Activated CD8-positive, alpha-beta T cell treated with anti-CD3 and anti-CD28 coated beads for 36 hours (primary cell): ENCODE results near the gene DCHS2. TPM values are rescaled to one million over a fixed set of nuclear protein-coding genes. Genes with fewer than 3 reads are reported as not detected.

Source experiments
- ATAC-seq: fragments of 200-7000 bp; cut with Tn5 transposase; one replicate; pipeline ENCODE4 v1.10.0; 2021; ENCODE audit warnings: mild to moderate bottlenecking, moderate library complexity
- CTCF ChIA-PET: fragments of 350-600 bp; sonication (Branson Sonifier 250); formaldehyde crosslinking; loops from one replicate; lab custom pipeline; 2021; ENCODE audit warnings: antibody characterized with exemption; lab: Charles Lee
- POLR2A ChIA-PET: fragments of 350-600 bp; sonication (Branson Sonifier 250); formaldehyde crosslinking; loops from one replicate; lab custom pipeline; 2021; ENCODE audit warnings: antibody characterized with exemption; lab: Charles Lee
- DNase-seq: peaks from one replicate; pipeline ENCODE4 v3.0.0-alpha.2; 2020
- H3K27ac Mint-ChIP-seq: one replicate; pipeline ENCODE4 v1.8.0; 2021; ENCODE audit warnings: mild to moderate bottlenecking, mixed read lengths
- H3K27me3 Mint-ChIP-seq: one replicate; pipeline ENCODE4 v1.8.0; 2021; ENCODE audit warnings: mixed read lengths
- H3K36me3 Mint-ChIP-seq: one replicate; pipeline ENCODE4 v1.8.0; 2021; ENCODE audit warnings: low read depth, mixed read lengths
- H3K4me1 Mint-ChIP-seq: one replicate; pipeline ENCODE4 v1.8.0; 2021; ENCODE audit warnings: low read depth, mixed read lengths
- H3K4me3 Mint-ChIP-seq: one replicate; pipeline ENCODE4 v1.8.0; 2021; ENCODE audit warnings: mild to moderate bottlenecking, moderate library complexity, mixed read lengths
- H3K9me3 Mint-ChIP-seq: one replicate; pipeline ENCODE4 v1.8.0; 2021; ENCODE audit warnings: mixed read lengths
- intact Hi-C: fragments of 100-400 bp; cut with micrococcal nuclease; formaldehyde crosslinking; loops from one replicate; pipeline ENCODE4 v1.10.0; 2022
- total RNA-seq, 2 experiments: library from RNA; stranded (reverse); gene quantifications; one replicate each; pipeline ENCODE4 v1.2.3, GENCODE V29; 2021
- TF ChIP-seq, protein P1 (sequence below): fragments of 200-600 bp; IDR thresholded peaks from one replicate; pipeline ENCODE4 v1.8.0; 2022; ENCODE audit warnings: antibody characterized with exemption, mild to moderate bottlenecking

The DCHS2 gene
- total RNA-seq, 2 experiments from 2014 or later: not detected

DNA sequence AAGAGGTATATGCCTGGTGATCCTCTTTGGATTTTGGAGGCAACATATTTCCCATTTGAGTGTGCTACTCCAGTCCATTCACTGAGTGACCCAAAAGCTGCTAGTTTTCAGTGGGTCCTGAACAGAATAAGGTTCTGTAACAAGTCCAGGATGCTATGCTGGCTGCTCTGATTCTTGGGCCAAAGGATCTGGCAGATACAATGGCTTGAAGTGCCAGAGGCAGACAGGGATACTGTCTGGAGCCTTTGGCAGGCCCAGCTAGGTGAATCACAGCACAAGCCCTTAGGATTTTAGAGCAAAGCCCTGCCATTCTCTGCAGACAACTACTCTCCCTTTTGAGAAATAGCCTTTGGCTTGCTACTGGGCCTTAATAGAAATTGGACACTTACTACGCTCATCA lies 40.6 kb downstream of the DCHS2 start:
- TF ChIP-seq, protein P1, sequence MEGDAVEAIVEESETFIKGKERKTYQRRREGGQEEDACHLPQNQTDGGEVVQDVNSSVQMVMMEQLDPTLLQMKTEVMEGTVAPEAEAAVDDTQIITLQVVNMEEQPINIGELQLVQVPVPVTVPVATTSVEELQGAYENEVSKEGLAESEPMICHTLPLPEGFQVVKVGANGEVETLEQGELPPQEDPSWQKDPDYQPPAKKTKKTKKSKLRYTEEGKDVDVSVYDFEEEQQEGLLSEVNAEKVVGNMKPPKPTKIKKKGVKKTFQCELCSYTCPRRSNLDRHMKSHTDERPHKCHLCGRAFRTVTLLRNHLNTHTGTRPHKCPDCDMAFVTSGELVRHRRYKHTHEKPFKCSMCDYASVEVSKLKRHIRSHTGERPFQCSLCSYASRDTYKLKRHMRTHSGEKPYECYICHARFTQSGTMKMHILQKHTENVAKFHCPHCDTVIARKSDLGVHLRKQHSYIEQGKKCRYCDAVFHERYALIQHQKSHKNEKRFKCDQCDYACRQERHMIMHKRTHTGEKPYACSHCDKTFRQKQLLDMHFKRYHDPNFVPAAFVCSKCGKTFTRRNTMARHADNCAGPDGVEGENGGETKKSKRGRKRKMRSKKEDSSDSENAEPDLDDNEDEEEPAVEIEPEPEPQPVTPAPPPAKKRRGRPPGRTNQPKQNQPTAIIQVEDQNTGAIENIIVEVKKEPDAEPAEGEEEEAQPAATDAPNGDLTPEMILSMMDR: no peak
- H3K9me3 Mint-ChIP-seq: no peaks in the 10 kb centered on the region
- no peaks in the 10 kb centered on the region for H3K36me3 Mint-ChIP-seq
- POLR2A ChIA-PET: no interaction called here
- H3K4me3 Mint-ChIP-seq: no peak overlapping the region
- peaks cover 4% of the 10 kb centered on the region for H3K27me3 Mint-ChIP-seq
- intact Hi-C loops: no loop called here
- no peaks in the 10 kb centered on the region for H3K4me1 Mint-ChIP-seq
- no peak for ATAC-seq
- DNase-seq: no peak
- no peak overlapping the region for H3K27ac Mint-ChIP-seq
- CTCF ChIA-PET: no interaction called here

DNA sequence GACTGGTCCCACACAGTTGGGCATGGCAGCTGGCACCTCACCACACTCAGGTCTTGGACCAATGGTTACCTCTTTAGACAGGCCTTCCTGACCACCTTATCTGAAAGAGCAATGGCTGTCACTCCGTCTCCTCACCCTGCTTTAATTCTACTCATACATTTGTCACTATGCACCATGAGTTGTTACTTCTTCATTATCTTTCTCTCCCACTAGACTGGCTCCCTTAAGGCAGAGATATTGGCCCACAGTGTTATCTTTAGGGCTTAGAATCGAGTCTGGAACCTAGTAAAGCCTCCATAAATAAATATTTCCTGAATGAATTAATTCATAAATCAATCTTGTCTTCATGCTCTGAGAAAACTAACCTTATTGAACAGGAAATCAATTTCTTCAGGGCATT lies 46.6 kb downstream of the DCHS2 start:
- Mint-ChIP-seq H3K9me3 (no peaks in the 10 kb centered on the region), H3K4me3 (no peak overlapping the region), H3K27me3 (peaks cover 5% of the 10 kb centered on the region), H3K4me1 (no peaks in the 10 kb centered on the region), H3K36me3 (no peaks in the 10 kb centered on the region), H3K27ac (no peak overlapping the region)
- ATAC-seq (no peak), DNase-seq (no peak)
- CTCF ChIA-PET: no interaction called here
- POLR2A ChIA-PET: interaction anchor here (0.5 kb wide), 1 partner anchor 840 kb away, joined by 3 read pairs; no protein-coding TSS in a partner anchor
- intact Hi-C loops: no loop called here
- TF ChIP-seq, protein P1: no peak

DNA sequence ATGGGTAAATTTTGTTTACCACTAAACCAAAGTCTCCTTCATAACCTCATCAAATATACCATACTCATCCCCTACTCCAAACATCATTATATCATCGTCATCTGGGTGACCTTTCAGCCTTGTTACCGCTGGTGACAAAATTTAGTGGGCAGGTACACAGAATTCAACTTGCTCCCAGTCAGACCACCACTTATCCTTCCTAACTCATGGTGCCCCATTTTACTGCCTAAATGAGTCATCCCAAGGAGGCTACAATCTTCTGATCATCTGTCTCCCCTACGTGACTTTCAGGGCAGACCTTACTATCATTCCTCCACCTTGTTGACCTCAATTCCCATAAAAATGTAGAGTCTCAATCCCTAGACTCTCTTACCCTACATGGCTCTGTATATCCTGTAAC lies 49.6 kb downstream of the DCHS2 start:
- no peak overlapping the region for H3K4me3 Mint-ChIP-seq
- intact Hi-C loops: no loop called here
- TF ChIP-seq, protein P1: no peak
- no peaks in the 10 kb centered on the region for H3K4me1 Mint-ChIP-seq
- ATAC-seq (no peak), DNase-seq (no peak)
- POLR2A ChIA-PET: no interaction called here
- no peaks in the 10 kb centered on the region for H3K36me3 Mint-ChIP-seq
- H3K27ac Mint-ChIP-seq: no peak overlapping the region
- H3K27me3 Mint-ChIP-seq: peaks cover 5% of the 10 kb centered on the region
- CTCF ChIA-PET: no interaction called here
- no peaks in the 10 kb centered on the region for H3K9me3 Mint-ChIP-seq

DNA sequence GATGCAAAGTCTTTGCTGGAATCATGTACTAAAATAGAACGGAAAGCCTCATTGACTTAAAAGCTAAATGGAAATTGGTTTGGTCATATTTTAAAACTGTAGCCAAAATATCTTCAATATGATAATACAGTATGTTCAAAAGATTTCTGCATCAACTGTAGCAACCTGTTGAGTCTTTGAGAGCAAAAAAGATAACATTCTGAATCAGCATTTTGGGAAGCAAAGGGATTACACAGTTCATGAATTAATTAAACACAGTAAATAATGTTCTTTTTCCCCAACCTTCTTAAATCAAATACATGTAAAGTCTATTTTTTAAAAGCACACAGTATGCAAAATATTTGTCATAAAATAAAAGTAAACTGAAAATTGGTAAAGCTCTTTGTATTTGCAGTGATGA lies 50.5 kb downstream of the DCHS2 start:
- ChIA-PET CTCF (no interaction called here), POLR2A (no interaction called here)
- intact Hi-C loops: no loop called here
- Mint-ChIP-seq H3K36me3 (no peaks in the 10 kb centered on the region), H3K27ac (no peak overlapping the region), H3K4me1 (no peaks in the 10 kb centered on the region), H3K9me3 (no peaks in the 10 kb centered on the region), H3K27me3 (peaks cover 7% of the 10 kb centered on the region), H3K4me3 (no peak overlapping the region)
- no peak for DNase-seq
- ATAC-seq: no peak
- TF ChIP-seq, protein P1: no peak

DNA sequence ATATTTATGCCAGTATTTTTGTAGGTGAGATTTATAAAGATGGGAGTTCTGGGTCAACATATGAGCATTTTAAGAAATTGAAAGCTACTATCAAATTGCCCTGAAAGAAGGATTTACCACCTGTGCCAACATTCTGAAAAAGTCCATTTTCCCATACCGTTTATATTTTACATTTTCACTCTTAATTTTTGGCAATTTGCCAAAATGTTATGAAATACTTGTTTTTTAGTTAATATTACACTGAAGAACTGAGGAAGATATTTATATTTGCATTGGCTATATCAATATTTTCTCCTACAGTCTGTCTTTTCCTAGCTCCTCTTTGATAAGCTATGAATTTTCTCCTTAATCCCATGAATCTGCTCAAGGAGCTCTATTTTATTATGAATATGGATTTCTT lies 52.4 kb downstream of the DCHS2 start:
- ATAC-seq: no peak
- Mint-ChIP-seq H3K27me3 (peaks cover 10% of the 10 kb centered on the region), H3K4me3 (no peak overlapping the region), H3K9me3 (no peaks in the 10 kb centered on the region), H3K36me3 (no peaks in the 10 kb centered on the region), H3K27ac (no peak overlapping the region), H3K4me1 (no peaks in the 10 kb centered on the region)
- ChIA-PET POLR2A (no interaction called here), CTCF (no interaction called here)
- intact Hi-C loops: no loop called here
- TF ChIP-seq, protein P1: no peak
- no peak for DNase-seq
